Cerebellar nuclear complex (tissue), 1 donor: ENCODE data around the gene RPTOR.

Experiments used
- DNase-seq, 2 experiments: peaks; one replicate each; lab custom pipeline; 2025; lab: John Stamatoyannopoulos, UW

RPTOR gene

GRCh38 chr17:80719449-80719848 is 174.8 kb downstream of the RPTOR start:
- no peak for DNase-seq

DNA sequence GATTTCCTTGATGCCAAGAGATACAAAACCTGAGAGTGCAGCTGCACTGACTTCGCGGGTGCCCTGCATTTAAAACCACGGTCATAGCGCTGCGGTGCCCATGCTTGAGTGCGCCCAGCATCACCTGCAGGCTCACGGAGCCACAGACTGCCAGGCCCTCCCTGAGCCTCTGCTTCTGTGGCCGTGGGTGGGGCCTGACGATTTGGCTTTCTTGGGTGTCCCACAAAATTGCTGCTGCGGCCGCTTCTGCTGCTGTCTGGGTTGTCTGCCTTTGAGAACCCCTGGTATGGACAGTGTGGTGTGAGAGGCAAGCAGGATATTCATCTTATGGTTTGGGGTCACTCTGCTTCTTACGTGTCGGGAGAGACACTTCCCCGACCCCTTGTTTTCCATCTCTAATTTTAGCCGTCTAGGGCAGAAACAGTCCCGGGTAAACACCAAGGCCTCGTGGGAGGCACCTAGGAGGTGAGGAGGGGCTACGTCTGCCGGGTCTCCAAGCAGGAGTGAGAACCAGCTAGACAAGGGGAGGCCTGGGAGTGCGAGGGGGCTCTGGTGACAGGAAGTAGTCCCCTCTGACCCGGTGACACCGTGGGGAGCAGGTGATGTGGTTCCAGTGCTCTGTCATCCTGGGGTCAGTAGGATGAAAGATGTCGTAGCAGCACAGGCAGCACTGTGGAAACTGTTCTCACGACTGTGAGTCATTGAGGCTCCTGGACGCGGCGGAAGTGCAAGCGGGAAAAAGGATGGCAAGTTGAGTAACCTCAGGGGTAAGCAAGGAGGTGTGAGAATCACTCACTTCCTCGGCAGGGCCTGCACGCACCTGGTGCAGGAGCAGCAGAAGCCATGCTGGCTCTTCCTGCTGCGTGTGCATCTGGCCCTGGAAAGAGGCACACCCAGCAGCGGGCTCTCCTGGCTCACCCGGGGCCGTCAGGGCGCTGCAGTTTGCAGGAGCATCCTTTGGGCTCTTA is 176.3 kb downstream of the RPTOR start:
- no peak for DNase-seq

DNA sequence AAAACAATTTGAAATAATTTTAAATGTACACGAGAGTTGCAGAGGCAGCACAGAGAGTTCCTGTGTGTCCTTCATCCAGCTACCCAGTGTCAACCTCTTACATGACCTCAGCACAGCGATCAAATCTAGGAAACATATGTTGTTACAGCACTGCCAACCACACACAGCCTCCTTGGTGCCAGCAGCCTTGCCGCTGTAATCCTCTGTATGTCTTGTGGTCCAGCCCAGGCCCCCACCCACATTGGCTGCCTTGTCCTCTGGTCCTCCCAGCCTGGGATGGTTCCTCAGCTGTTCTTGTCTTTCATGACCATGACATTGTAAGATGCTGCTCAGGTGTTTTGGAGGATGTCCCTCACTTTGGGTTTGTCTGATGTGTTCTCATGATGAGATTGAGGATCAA is 178.0 kb downstream of the RPTOR start:
- DNase-seq = no peak

- DNase-seq = no peak
Measured at GRCh38 chr17:80724775-80725266, 180.2 kb downstream of the RPTOR start.

DNA sequence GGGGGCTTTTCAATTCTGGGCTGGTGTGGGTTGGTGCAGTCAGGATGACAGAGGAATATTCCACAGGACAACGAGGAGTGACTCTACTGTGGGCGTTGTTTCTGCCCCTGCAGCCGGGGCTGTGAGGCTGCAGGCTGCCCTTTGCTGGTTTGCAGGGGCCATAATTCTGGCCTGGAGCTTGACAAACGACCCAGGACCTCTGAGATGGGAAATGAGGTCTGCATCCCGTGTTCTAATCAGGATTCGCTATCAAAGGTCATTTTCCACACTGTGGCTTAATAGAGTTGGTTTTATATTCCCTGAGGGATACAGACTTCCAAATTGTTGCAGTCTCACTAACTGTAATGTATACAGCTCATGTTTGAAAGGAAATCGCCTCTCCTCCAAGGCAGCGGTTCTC is 180.9 kb downstream of the RPTOR start:
- DNase-seq = no peak

GRCh38 chr17:80726558-80727408 is 182.1 kb downstream of the RPTOR start:
- no peak for DNase-seq

DNA sequence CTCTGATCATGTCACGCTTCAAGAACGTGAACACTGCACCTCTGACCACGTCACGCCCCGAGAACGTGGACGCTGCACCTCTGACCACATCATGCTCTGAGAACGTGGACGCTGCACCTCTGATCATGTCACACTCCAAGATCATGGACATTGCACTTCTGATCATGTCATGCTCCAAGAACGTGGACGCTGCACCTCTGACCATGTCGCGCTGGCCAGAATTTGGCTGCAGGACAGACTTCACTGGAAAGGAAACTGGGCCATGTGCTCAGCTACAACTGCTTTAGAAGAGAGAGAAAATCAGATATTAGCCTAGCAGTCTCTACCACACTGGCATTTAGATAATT is 182.7 kb downstream of the RPTOR start:
- DNase-seq = no peak

DNA sequence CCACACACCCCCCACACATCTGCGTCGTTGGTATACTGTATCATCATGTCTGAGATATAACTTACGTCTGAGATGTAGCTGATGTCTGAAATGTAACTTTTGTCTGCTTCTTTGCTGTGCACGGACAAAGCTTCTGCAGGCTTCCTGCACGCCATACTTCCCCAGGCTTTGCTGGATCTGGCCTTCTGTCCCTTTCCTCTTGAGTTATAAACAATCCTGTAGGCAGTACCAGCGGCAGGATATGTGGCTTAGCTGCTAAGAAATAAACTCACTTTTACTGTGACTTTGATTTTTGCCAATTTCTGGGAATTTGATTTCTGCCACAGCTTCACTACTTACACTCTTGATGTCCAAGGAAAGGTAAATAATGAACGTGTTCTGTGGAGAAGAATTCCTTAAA is 184.4 kb downstream of the RPTOR start:
- no peak for DNase-seq

DNA sequence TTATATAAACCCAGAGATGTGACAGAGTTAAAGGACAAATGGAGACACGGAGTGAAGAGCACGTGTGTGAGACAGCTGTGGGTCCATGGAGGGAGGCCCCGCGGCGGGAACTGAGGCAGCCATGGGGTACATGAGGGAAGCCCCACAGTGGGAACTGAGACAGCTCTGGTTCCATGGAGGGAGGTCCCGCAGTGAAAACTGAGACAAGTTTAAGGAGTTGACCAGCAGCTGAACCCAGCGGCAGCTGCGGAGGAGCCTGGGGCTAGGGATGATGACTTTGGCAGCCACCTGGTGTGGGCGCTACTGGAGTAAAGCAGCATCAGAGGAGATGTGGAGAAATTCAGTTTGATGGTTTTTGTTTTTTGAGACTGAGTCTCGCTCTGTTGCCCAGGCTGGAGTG is 185.1 kb downstream of the RPTOR start:
- no peak for DNase-seq

GRCh38 chr17:80730739-80731138 is 186.1 kb downstream of the RPTOR start:
- DNase-seq = no peak

DNA sequence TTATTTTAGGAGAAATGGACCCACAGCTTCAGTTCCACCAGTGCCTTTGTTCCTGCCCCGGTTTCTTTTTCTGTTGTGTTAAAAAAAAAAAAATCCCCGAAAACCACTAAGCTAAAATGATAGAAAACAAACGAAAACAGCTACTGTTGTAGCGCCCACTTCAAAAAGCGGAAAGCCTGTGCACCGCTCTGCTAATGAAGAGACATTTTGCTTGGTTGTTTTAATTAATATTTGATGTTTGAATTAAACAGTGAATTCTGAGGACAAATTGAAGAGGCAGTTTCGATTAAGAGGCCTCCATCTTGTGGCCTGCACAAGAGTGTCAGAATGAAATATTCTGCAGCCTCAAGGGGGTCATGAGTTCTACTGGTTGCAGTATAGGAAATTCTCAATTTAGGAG is 186.7 kb downstream of the RPTOR start:
- no peak for DNase-seq

DNA sequence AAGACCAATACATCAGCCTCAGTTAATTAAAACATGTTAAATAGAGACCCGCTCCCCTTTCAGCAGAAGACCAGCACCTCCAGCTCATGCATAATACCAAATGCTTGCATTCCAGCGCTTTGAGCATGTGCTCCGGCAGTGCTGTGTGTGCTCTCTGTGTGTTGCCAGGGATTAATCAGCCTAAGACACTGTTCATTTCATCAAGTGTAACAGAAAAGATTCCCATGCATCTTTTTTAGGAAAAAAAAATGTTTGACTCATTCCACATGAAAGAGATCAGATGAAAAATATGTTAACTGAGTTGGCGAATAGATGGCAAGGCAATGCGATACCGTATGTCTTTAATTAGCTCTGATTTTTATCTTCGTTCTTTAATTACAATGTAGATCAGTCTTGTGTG is 187.6 kb downstream of the RPTOR start:
- no peak for DNase-seq

DNA sequence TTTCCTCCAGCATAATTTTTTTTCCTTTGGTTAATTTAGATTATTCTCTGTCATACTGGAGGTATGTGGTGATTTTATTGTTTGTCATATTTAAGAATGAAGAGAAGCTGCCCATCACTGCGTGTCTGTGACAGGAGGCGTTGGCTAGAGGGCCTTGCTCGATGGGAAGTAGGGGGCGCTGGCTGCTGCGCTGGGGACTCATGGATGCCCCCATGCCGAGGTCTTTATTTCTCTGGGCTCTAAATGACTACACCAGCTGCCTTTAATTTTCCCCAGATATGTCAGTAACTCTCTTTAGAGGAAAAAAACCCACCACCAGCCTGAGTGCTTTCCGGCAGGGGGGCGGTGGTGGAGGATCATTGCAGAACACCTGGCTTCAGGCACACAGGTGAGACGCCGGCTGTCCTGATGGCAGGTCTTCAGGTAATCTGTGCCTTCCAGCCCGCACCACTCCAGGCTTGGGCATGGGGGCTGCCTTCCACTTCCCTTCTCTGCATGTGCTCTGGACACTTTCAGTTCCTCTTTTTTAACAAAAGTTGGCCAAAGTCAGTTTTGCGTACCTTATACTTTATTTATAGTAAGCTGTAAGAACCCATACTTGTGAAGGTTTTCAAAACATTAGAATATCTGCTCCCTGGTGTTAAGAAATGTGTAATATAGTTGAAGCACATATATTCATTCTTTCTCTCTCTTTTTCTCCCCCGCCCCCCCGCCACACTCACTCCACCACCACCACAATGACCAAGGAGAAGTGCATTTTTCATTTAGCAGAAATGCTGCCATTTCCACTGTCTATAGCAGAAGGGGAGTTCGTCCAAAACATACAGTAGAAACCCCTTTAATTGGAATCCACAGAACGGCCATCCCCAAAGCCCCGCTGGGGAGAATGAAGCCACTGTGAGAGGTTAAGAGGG is 192.7 kb downstream of the RPTOR start:
- DNase-seq = no peak

DNA sequence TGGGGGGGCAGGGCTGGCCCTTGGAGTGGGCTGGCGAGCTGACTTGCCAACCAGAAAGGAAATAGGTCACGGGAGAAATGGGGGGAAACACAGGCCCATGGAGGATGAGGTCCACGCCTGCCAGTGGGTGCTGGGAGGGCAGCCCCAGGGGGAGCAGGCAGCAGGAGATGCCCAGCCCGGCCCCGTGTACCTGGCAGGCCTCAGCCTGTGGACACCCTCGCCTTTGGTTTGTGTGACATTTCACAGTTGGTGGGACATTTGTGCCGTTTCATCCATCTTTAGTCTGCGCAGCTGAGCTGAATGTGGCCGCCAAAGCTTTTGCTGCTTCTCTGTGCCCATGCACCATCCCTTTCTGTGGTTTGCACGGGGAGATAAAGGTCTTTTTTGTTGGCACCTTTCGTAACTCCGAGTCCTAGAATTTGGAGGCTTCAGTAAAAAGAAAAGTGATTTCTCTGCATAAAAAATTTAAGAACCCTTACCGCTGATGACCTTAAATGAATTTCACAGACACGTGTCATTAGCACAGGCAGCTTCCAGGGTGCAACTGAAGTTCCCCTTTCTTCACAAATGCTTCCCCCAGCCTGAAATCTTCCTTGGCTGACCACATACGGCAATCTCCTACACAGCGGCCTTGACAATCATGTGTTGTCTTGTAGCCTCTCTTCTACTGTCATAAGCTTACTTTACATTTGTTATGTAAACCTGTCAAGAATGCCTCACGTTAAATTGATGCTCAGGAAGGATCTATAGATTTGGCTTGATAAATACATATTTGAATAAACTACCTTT is 193.6 kb downstream of the RPTOR start:
- no peak for DNase-seq

DNA sequence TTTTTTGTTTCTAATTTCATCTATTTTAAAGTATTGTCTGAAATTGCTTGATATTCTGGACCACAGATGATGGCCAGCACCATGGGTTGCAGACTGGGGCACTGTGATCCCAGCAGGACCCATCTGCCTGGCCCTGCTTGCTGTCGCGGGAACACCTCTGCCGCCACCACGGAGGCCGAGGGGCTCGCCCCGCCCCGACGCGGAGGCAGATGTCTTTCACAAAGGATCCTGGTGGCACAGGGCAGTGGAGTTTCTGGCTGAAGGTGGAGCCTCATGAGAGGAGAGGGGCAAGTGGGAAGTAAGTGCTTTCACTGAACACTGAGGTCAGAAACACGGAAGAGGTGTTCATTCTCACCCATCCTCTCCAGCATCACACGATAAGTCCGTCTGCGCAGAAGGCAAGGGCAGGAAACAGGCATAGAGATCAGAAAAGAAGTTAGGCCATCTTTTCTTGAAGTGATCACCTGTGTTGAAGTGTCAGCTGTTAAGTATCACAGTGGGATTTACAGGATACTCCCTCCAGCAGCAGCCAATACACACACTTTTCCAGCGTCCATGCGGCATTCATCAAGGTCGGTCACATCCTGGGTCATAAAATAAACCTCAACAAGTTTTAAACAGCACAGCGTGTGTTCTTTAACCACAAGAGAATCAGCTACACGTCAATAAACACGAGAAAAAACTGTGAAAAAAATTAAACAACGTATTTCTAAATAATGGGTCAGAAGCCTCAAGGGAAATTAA is 194.5 kb downstream of the RPTOR start:
- no peak for DNase-seq

DNA sequence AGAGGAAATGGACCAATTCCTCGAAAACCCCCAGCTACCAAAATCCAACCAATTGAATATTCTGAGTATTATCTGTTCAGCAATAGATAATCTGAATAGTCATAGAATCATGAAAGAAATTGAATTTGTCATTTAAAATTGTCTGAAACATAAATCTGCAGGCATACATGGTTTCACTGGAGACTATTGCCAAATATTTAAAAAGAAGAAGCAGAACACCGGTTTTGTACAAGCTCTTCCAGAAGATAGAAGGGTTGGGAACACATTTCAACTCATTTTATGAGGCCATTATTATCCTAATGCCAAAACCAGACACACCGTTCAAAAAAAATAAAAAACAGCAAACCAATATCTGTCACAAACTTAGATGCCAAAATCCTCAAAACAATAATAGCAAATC is 195.5 kb downstream of the RPTOR start:
- no peak for DNase-seq

DNA sequence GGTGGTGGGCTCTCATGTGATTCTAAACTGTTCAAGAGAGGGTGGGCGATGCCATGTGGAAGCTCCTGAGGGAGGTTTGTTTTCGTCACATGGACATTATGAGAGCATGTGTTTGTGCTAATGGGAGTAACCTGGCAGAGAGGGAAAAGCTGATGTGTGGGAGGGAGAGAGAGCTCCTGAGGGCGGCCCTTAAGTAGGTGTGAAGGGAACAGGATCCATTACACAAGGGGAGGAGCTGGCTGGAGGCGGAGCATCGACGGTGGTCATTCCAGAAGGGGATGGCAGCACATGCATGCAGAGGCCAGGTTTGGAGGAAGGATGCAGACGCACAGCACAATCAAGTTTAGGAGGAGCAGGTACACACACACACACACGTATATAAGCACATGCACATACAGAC is 197.5 kb downstream of the RPTOR start:
- DNase-seq = no peak

GRCh38 chr17:80742581-80743180 is 198.0 kb downstream of the RPTOR start:
- no peak for DNase-seq

DNA sequence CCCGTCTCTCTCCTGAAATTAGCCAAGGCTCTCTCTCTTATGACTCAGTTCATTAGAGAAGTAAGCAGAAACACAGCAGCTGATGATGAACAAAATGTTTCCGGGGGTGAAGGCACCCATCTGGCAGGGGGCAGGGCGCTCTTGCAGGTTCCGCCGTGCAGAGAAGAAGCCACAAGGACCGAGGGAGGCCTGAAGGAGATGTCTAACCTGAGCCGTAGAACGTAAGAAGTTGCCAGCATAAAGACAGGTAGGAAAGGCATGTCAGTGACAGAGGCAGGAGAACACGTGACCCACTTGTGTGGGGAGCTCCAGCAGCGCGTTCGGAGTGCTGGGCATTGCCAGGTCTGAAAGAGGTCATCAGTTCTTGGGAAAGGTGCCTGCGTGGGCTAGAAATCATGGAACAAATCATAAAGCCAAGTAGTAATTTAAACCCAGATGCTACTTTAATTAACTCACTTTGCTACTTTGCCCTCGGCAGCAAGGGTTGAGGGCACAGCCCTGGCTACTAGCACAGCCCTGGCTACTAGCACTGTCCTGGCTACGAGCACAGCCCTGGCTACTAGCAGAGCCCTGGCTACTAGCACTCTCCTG is 198.6 kb downstream of the RPTOR start:
- DNase-seq = peak in 1 of 2 experiments; percentile 29
